Mesenchymal stem cell (in vitro differentiated cells and primary cell): Measurements from ENCODE around the gene PDX1.

Experiments
- DNase-seq: peaks from one replicate; pipeline ENCODE4 v3.0.0-alpha.2; 2013
- H2AFZ ChIP-seq: one replicate; pipeline ENCODE4 v1.6.1; 2013; ENCODE audit warnings: low read depth, mild to moderate bottlenecking, control low read depth, inconsistent platforms, low read length, moderate library complexity
- H2AK5ac ChIP-seq: 2 replicates; pipeline ENCODE4 v1.6.1; 2013; ENCODE audit warnings: low read length, moderate library complexity, mild to moderate bottlenecking, inconsistent platforms; ENCODE audit not compliant: severe bottlenecking
- H2BK120ac ChIP-seq: one replicate; pipeline ENCODE4 v1.6.1; 2013; ENCODE audit warnings: low read depth, mild to moderate bottlenecking, inconsistent platforms, low read length, moderate library complexity
- H2BK12ac ChIP-seq, 2 experiments: one replicate each; pipeline ENCODE4 v1.6.1; 2013; ENCODE audit warnings: inconsistent platforms in 2 of 2, low read length in 2 of 2, mild to moderate bottlenecking in 2 of 2, moderate library complexity in 2 of 2, control low read depth in 1 of 2
- H2BK15ac ChIP-seq: one replicate; pipeline ENCODE4 v1.6.1; 2013; ENCODE audit warnings: mild to moderate bottlenecking, low read depth, inconsistent platforms; ENCODE audit not compliant: poor library complexity, severe bottlenecking
- H2BK5ac ChIP-seq: 2 replicates; pipeline ENCODE4 v1.6.1; 2013; ENCODE audit warnings: low read depth, mild to moderate bottlenecking, low read length, control low read depth, inconsistent platforms; ENCODE audit not compliant: poor library complexity, severe bottlenecking
- H3K14ac ChIP-seq, 2 experiments: one replicate each; pipeline ENCODE4 v1.6.1; 2013; ENCODE audit warnings: inconsistent platforms in 2 of 2, low read length in 2 of 2, control low read depth in 1 of 2, mild to moderate bottlenecking in 1 of 2, moderate library complexity in 1 of 2
- H3K18ac ChIP-seq, 2 experiments: one replicate each; pipeline ENCODE4 v1.6.1; 2013; ENCODE audit warnings: inconsistent platforms in 2 of 2, low read length in 2 of 2, control low read depth in 1 of 2, low read depth in 1 of 2, mild to moderate bottlenecking in 1 of 2
- H3K23ac ChIP-seq, 2 experiments: one replicate each; pipeline ENCODE4 v1.6.1; 2013; ENCODE audit warnings: inconsistent platforms in 2 of 2, low read length in 2 of 2, mild to moderate bottlenecking in 2 of 2, moderate library complexity in 2 of 2, control low read depth in 1 of 2
- H3K27ac ChIP-seq: 2 replicates; pipeline ENCODE4 v1.5.1; 2013; ENCODE audit warnings: mild to moderate bottlenecking, moderate library complexity, low read length, control low read depth, inconsistent platforms; ENCODE audit not compliant: poor library complexity, severe bottlenecking
- H3K27me3 ChIP-seq, 2 experiments: 2 replicates each; pipeline versions ENCODE4 v1.6.1 to v1.7.0; 2013; ENCODE audit warnings: low read length in 2 of 2, mild to moderate bottlenecking in 2 of 2, moderate library complexity in 2 of 2, control low read depth in 1 of 2, inconsistent platforms in 1 of 2; ENCODE audit not compliant: control insufficient read depth in 1 of 2, insufficient read depth in 1 of 2
- H3K36me3 ChIP-seq, 2 experiments: 2 replicates each; pipeline versions ENCODE4 v1.6.1 to v1.7.0; 2013; ENCODE audit warnings: low read length in 2 of 2, control low read depth in 1 of 2, inconsistent platforms in 1 of 2, low read depth in 1 of 2, mild to moderate bottlenecking in 1 of 2; ENCODE audit not compliant: insufficient read depth in 2 of 2, control insufficient read depth in 1 of 2
- H3K4ac ChIP-seq, 2 experiments: one replicate each; pipeline ENCODE4 v1.6.1; 2013; ENCODE audit warnings: inconsistent platforms in 2 of 2, low read length in 2 of 2, mild to moderate bottlenecking in 2 of 2, moderate library complexity in 2 of 2, control low read depth in 1 of 2, low read depth in 1 of 2
- H3K4me1 ChIP-seq: 2 replicates; pipeline ENCODE4 v1.6.1; 2013; ENCODE audit warnings: low read depth, low read length, control low read depth; ENCODE audit not compliant: control insufficient read depth, insufficient read depth
- H3K4me2 ChIP-seq: 2 replicates; pipeline ENCODE4 v1.6.1; 2013; ENCODE audit warnings: low read length, mild to moderate bottlenecking, inconsistent platforms; ENCODE audit not compliant: poor library complexity, severe bottlenecking
- H3K4me3 ChIP-seq, 2 experiments: 2 replicates each; pipeline versions ENCODE4 v1.5.1 to v1.7.0; 2013; ENCODE audit warnings: low read length in 2 of 2, mild to moderate bottlenecking in 2 of 2, control low read depth in 1 of 2, low read depth in 1 of 2; ENCODE audit not compliant: insufficient read depth in 1 of 2
- H3K79me1 ChIP-seq: replicated peaks from 2 replicates; pipeline ENCODE4 v1.6.1; 2013; ENCODE audit warnings: mild to moderate bottlenecking, control low read depth, low read length, inconsistent platforms; ENCODE audit not compliant: poor library complexity, severe bottlenecking
- H3K9ac ChIP-seq: 2 replicates; pipeline ENCODE4 v1.7.0; 2013; ENCODE audit warnings: mild to moderate bottlenecking, low read length, moderate library complexity
- H3K9me3 ChIP-seq: 2 replicates; pipeline ENCODE4 v1.7.0; 2013; ENCODE audit warnings: mild to moderate bottlenecking, low read length; ENCODE audit not compliant: control insufficient read depth
- H4K8ac ChIP-seq: one replicate; pipeline ENCODE4 v1.6.1; 2013; ENCODE audit warnings: inconsistent platforms, mild to moderate bottlenecking, low read length, moderate library complexity
- H4K91ac ChIP-seq: one replicate; pipeline ENCODE4 v1.6.1; 2013; ENCODE audit warnings: mild to moderate bottlenecking, low read length, inconsistent platforms
- WGBS: methylation state at CpG from one replicate; pipeline ENCODE4 v1.1.7; 2013; ENCODE audit warnings: mixed read lengths; 5-methylcytosine and 5-hydroxymethylcytosine counted together

The PDX1 gene

DNA sequence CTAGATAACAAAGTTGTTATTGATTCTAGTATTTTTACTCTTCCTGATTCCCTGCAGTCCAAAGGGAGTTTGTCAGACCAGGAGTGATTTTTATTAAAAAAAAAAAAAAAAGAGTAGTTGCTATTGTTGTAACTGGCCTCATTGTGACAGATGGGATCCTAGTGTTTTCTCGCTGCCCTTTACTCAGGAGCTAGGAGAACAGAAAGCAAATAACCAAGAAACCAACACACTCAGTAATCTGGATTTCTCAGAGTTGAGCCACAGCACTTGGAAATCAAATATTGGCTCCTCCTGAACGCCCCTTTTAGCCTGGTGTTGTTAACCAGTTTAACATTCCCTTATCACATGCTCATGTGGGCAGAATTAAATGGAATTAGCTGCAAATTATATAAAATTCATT, 8.3 kb upstream of the PDX1 start:
- H2BK5ac ChIP-seq, result no peak overlapping the region
- H3K36me3 ChIP-seq, result no peaks in the 10 kb centered on the region
- no peak overlapping the region for H4K91ac ChIP-seq
- H2BK15ac ChIP-seq, result no peak overlapping the region
- no peak overlapping the region for H3K9ac ChIP-seq
- H2AFZ ChIP-seq, result no peak overlapping the region
- no peak overlapping the region for H3K14ac ChIP-seq
- H3K27ac ChIP-seq, result no peak overlapping the region
- no peak for DNase-seq
- no peak overlapping the region for H4K8ac ChIP-seq
- WGBS, result 75% methylated on average over 1 of the region's 2 CpGs
- no peak overlapping the region for H2AK5ac ChIP-seq
- no peak overlapping the region for H2BK120ac ChIP-seq
- no peak overlapping the region for H3K23ac ChIP-seq
- peaks cover 52 to 72% of the 10 kb centered on the region in 2 experiments for H3K27me3 ChIP-seq
- no peak overlapping the region for H2BK12ac ChIP-seq
- H3K4me1 ChIP-seq, result peaks cover 2% of the 10 kb centered on the region
- no peak overlapping the region for H3K4me2 ChIP-seq
- H3K4ac ChIP-seq, result no peak overlapping the region
- H3K4me3 ChIP-seq, result no peak overlapping the region
- no peak overlapping the region for H3K18ac ChIP-seq
- H3K79me1 ChIP-seq, result no peaks in the 10 kb centered on the region
- no peaks in the 10 kb centered on the region for H3K9me3 ChIP-seq

DNA sequence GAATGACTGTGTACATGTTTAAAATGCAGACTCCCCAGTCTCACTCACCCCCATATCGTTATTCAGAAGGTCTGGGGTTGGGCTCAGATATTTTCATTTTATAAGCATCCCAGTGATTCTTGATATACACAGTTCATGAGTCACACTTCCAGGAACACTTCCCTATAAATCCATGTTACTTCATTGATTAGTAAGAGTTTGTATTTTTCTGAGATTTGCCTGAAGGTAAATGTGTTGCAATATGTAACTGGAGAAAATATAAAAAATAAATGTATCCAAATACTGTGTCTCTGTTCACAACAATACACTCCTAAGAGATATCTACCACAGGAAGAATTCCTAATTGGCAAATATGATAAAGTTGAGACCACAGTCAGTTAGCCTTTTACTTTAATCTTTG, 6.6 kb upstream of the PDX1 start:
- Histone ChIP-seq H3K4me3 (no peak overlapping the region), H3K9me3 (no peaks in the 10 kb centered on the region), H3K4me2 (no peak overlapping the region), H3K14ac (no peak overlapping the region), H4K91ac (no peak overlapping the region), H3K27ac (no peak overlapping the region), H2BK5ac (no peak overlapping the region), H2AFZ (no peak overlapping the region), H3K79me1 (no peaks in the 10 kb centered on the region), H3K4me1 (peaks cover 4% of the 10 kb centered on the region), H3K18ac (no peak overlapping the region), H3K36me3 (no peaks in the 10 kb centered on the region), H2BK15ac (no peak overlapping the region), H2AK5ac (no peak overlapping the region), H3K27me3 (peaks cover 60 to 74% of the 10 kb centered on the region in 2 experiments), H2BK12ac (no peak overlapping the region), H3K9ac (no peak overlapping the region), H4K8ac (no peak overlapping the region), H3K23ac (no peak overlapping the region), H3K4ac (no peak overlapping the region), H2BK120ac (no peak overlapping the region)
- whole genome bisulfite sequencing, result 60% methylated on average over 1 of the region's 1 CpG
- no peak for DNase-seq

GRCh38 chr13:27915301-27916207, 4.2 kb upstream of the PDX1 start:
- Histone ChIP-seq H3K23ac (no peak overlapping the region), H2AK5ac (no peak overlapping the region), H3K79me1 (no peaks in the 10 kb centered on the region), H3K9me3 (no peaks in the 10 kb centered on the region), H2BK15ac (no peak overlapping the region), H3K27ac (no peak overlapping the region), H2BK120ac (no peak overlapping the region), H3K18ac (no peak overlapping the region), H2AFZ (no peak overlapping the region), H3K27me3 (peaks cover 70 to 75% of the 10 kb centered on the region in 2 experiments), H3K36me3 (no peaks in the 10 kb centered on the region), H3K4me1 (peaks cover 14% of the 10 kb centered on the region), H4K8ac (no peak overlapping the region), H3K9ac (no peak overlapping the region), H2BK5ac (no peak overlapping the region), H3K4me3 (no peak overlapping the region), H3K14ac (no peak overlapping the region), H3K4me2 (no peak overlapping the region), H4K91ac (no peak overlapping the region), H3K4ac (no peak overlapping the region), H2BK12ac (no peak overlapping the region)
- DNase-seq, result no peak
- WGBS, result 53% methylated on average over 10 of the region's 10 CpGs

GRCh38 chr13:27917121-27917947, 2.5 kb upstream of the PDX1 start:
- Histone ChIP-seq H3K4me1 (peaks cover 25% of the 10 kb centered on the region), H2BK12ac (no peak overlapping the region), H3K9ac (no peak overlapping the region), H3K4me2 (peak overlapping the region; percentile 5), H2AK5ac (no peak overlapping the region), H3K9me3 (no peaks in the 10 kb centered on the region), H2BK120ac (no peak overlapping the region), H3K23ac (no peak overlapping the region), H3K4me3 (no peak overlapping the region), H3K36me3 (no peaks in the 10 kb centered on the region), H3K27me3 (peaks cover 77 to 83% of the 10 kb centered on the region in 2 experiments), H2AFZ (no peak overlapping the region), H2BK5ac (no peak overlapping the region), H2BK15ac (no peak overlapping the region), H4K91ac (no peak overlapping the region), H4K8ac (no peak overlapping the region), H3K4ac (no peak overlapping the region), H3K79me1 (no peaks in the 10 kb centered on the region), H3K14ac (no peak overlapping the region), H3K27ac (no peak overlapping the region), H3K18ac (no peak overlapping the region)
- DNase-seq, result no peak
- 2% methylated on average over 39 of the region's 48 CpGs for WGBS
